HCT116 (cell line): ENCODE results near the gene KPNB1. TPM values are rescaled to one million over a fixed set of nuclear protein-coding genes. Genes with fewer than 3 reads are reported as not detected.

ENCODE experiments used
- ATAC-seq: fragments of 200-7000 bp; cut with Tn5 transposase; 2 replicates; pipeline ENCODE4 v1.9.1; 2020; ENCODE audit warnings: mild to moderate bottlenecking, moderate library complexity
- BruUV-seq: library from RNA; stranded (reverse); fragments of 400-500 nt; replicated peaks from 2 replicates; lab custom pipeline; 2021; lab: Mats Ljungman, UMichigan
- CTCF ChIA-PET: fragments of 300-600 bp; sonication (Branson Sonifier 250); formaldehyde crosslinking; loops from one replicate; lab custom pipeline; 2021; ENCODE audit warnings: antibody characterized with exemption; lab: Charles Lee
- POLR2A ChIA-PET: fragments of 300-600, 350-600 bp; sonication (Branson Sonifier 250); formaldehyde crosslinking; loops from one replicate; lab custom pipeline; 2021; ENCODE audit warnings: antibody characterized with exemption; lab: Charles Lee
- RAD21 ChIA-PET, 2 experiments: fragments of 300-600 bp; sonication (Branson Sonifier 250); formaldehyde crosslinking; loops; one replicate each; lab custom pipeline; 2023; ENCODE audit warnings: low total read pairs in 2 of 2; ENCODE audit not compliant: uncharacterized antibody in 2 of 2, unreplicated experiment in 2 of 2, low non-redundant PET in 1 of 2; lab: Charles Lee
- DNase-seq: peaks from one replicate; pipeline ENCODE4 v3.0.0-alpha.2; 2010; ENCODE audit warnings: low read depth, low spot score
- H2AFZ ChIP-seq: fragments of 200-600 bp; shearing (Covaris generic), sonication (generic); 2 replicates; pipeline ENCODE4 v1.6.1; 2017; ENCODE audit warnings: low read depth, mixed run types, mixed read lengths, antibody characterized with exemption, low read length; ENCODE audit not compliant: poor library complexity, severe bottlenecking
- H3K27ac ChIP-seq: 2 replicates; pipeline ENCODE4 v1.5.1; 2012; ENCODE audit warnings: low read depth, low read length
- H3K27me3 ChIP-seq: fragments of 200-600 bp; sonication (generic); 2 replicates; pipeline ENCODE4 v1.6.1; 2016; ENCODE audit warnings: mixed run types, low read length, mixed read lengths; ENCODE audit not compliant: insufficient read depth
- H3K36me3 ChIP-seq, 2 experiments: fragments of 200-500 bp in 1 of 2; fragments of 200-600 bp in 1 of 2; sonication (Bioruptor generic) in 1 of 2; sonication (generic) in 1 of 2; 2 replicates each; pipeline versions ENCODE4 v1.5.1 to v1.6.1; 2014 to 2016; ENCODE audit warnings: low read length in 2 of 2, inconsistent platforms in 1 of 2, mixed read lengths in 1 of 2, mixed run types in 1 of 2; ENCODE audit not compliant: insufficient read depth in 2 of 2, control insufficient read depth in 1 of 2
- H3K4me1 ChIP-seq, 2 experiments: fragments of 200-600 bp in 1 of 2; sonication (generic) in 1 of 2; 2 replicates each; pipeline versions ENCODE4 v1.5.1 to v1.6.1; 2012 to 2017; ENCODE audit warnings: low read length in 2 of 2, inconsistent platforms in 1 of 2, mild to moderate bottlenecking in 1 of 2, mixed read lengths in 1 of 2, mixed run types in 1 of 2, moderate library complexity in 1 of 2; ENCODE audit not compliant: insufficient read depth in 2 of 2, control insufficient read depth in 1 of 2
- H3K4me2 ChIP-seq: fragments of 200-600 bp; sonication (generic); 2 replicates; pipeline ENCODE4 v1.6.1; 2017; ENCODE audit warnings: mixed run types, low read length, mixed read lengths
- H3K4me3 ChIP-seq, 2 experiments: fragments of 200-600 bp in 1 of 2; sonication (generic) in 1 of 2; replicated peaks in 1 of 2; 2 replicates each; pipeline ENCODE4 v1.5.1; 2011 to 2016; ENCODE audit warnings: low read length in 2 of 2, control low read depth in 1 of 2, low read depth in 1 of 2, mild to moderate bottlenecking in 1 of 2, mixed read lengths in 1 of 2, mixed run types in 1 of 2
- H3K79me2 ChIP-seq: fragments of 200-600 bp; sonication (generic); 2 replicates; pipeline ENCODE4 v1.6.1; 2017; ENCODE audit warnings: mild to moderate bottlenecking, mixed run types, low read length, moderate library complexity, mixed read lengths; ENCODE audit not compliant: insufficient read depth
- H3K9ac ChIP-seq: fragments of 200-600 bp; sonication (generic); 2 replicates; pipeline ENCODE4 v1.6.1; 2016; ENCODE audit warnings: low read length, mixed read lengths
- H3K9me2 ChIP-seq: fragments of 200-600 bp; sonication (generic), shearing (Covaris generic); 2 replicates; pipeline ENCODE4 v1.6.1; 2017; ENCODE audit warnings: mixed run types, mild to moderate bottlenecking, moderate library complexity; ENCODE audit not compliant: insufficient read depth
- H3K9me3 ChIP-seq, 2 experiments: fragments of 200-500 bp in 1 of 2; fragments of 200-600 bp in 1 of 2; sonication (Bioruptor generic) in 1 of 2; sonication (generic) in 1 of 2; 2 replicates each; pipeline ENCODE4 v1.6.1; 2014 to 2017; ENCODE audit warnings: low read length in 2 of 2, mixed read lengths in 2 of 2, inconsistent platforms in 1 of 2, low read depth in 1 of 2, mild to moderate bottlenecking in 1 of 2, mixed run types in 1 of 2, moderate library complexity in 1 of 2; ENCODE audit not compliant: control insufficient read depth in 1 of 2, insufficient read depth in 1 of 2
- H4K20me1 ChIP-seq: fragments of 200-600 bp; sonication (generic), shearing (Covaris generic); 2 replicates; pipeline ENCODE4 v1.6.1; 2017; ENCODE audit warnings: mixed run types, mild to moderate bottlenecking, moderate library complexity; ENCODE audit not compliant: insufficient read depth
- CBX3 ChIP-seq: IDR thresholded peaks from 2 replicates; pipeline ENCODE4 v1.6.1; 2012; ENCODE audit warnings: low read depth
- EZH2 ChIP-seq: fragments of 200-600 bp; sonication (generic); IDR thresholded peaks from 2 replicates; pipeline ENCODE4 v1.6.1; 2017; ENCODE audit warnings: antibody characterized with exemption, mixed run types
- FOSL1 ChIP-seq: IDR thresholded peaks from 2 replicates; pipeline ENCODE4 v1.6.1; 2012; ENCODE audit warnings: low read depth
- POLR2A ChIP-seq: IDR thresholded peaks from 2 replicates; pipeline ENCODE4 v1.7.0; 2011; ENCODE audit warnings: borderline replicate concordance; ENCODE audit not compliant: insufficient read depth, insufficient read length; ENCODE audit errors: extremely low read depth
- POLR2AphosphoS5 ChIP-seq: IDR thresholded peaks from 2 replicates; pipeline ENCODE4 v1.6.1; 2011; ENCODE audit warnings: mild to moderate bottlenecking, low read depth, low read length, moderate library complexity
- RAD21 ChIP-seq: IDR thresholded peaks from 2 replicates; pipeline ENCODE4 v1.6.1; 2012; ENCODE audit warnings: low read depth, mild to moderate bottlenecking
- REST ChIP-seq: IDR thresholded peaks from 2 replicates; pipeline ENCODE4 v1.6.1; 2012; ENCODE audit warnings: low read depth
- SIN3A ChIP-seq: IDR thresholded peaks from 2 replicates; pipeline ENCODE4 v1.6.1; 2012; ENCODE audit warnings: low read depth
- TCF7L2 ChIP-seq: IDR thresholded peaks from 2 replicates; pipeline ENCODE4 v1.7.0; 2011; ENCODE audit warnings: borderline replicate concordance, inconsistent platforms; ENCODE audit not compliant: insufficient read depth, insufficient read length; ENCODE audit errors: extremely low read depth
- intact Hi-C: fragments of 100-400 bp; cut with micrococcal nuclease; formaldehyde crosslinking; loops from 2 replicates; pipeline ENCODE4 v1.10.0; 2022
- total RNA-seq: library from RNA; stranded (reverse); gene quantifications from one replicate; pipeline ENCODE4 v1.2.1, GENCODE V29; 2021; ENCODE audit not compliant: unreplicated experiment
- TF ChIP-seq, protein P1 (sequence below), 3 experiments: fragments of 200-600 bp in 1 of 3; sonication (generic) in 1 of 3; IDR thresholded peaks in 2 of 3; conservative IDR thresholded peaks in 1 of 3; 2 replicates each; pipeline ENCODE4 v1.5.1; 2012 to 2017; ENCODE audit warnings: low read depth in 2 of 3, low read length in 2 of 3, antibody characterized with exemption in 1 of 3, borderline replicate concordance in 1 of 3, control low read depth in 1 of 3, mild to moderate bottlenecking in 1 of 3, mixed read lengths in 1 of 3, mixed run types in 1 of 3, moderate library complexity in 1 of 3; ENCODE audit not compliant: insufficient read depth in 1 of 3

The KPNB1 gene
- total RNA-seq, 1 experiment from 2014 or later, result 526 TPM

DNA sequence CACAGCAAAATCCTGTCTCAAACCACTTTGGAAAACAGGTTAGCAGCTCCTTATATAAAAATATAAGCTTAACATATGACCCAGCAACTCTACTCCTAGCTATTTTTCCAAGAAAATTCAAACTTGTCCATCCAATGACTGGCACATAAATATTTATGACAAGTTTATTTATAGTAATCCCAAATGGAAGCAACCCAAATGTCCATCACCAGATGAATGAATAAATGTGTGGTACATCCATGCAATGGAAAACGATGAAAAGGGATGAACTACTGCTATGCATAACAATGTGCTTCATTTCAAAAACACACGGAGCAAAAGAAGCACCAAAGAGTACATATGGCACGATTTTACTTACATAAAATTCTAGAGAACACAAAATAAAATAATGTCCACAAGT is 9.6 kb upstream of the KPNB1 start:
- Histone ChIP-seq H3K79me2 (no peaks in the 10 kb centered on the region), H3K4me3 (no peak overlapping the region), H3K36me3 (no peaks in the 10 kb centered on the region), H3K27me3 (no peaks in the 10 kb centered on the region), H3K9me3 (no peaks in the 10 kb centered on the region), H3K9me2 (no peaks in the 10 kb centered on the region), H4K20me1 (no peaks in the 10 kb centered on the region), H3K4me2 (no peak overlapping the region), H2AFZ (no peak overlapping the region), H3K4me1 (no peaks in the 10 kb centered on the region), H3K27ac (no peak overlapping the region), H3K9ac (no peak overlapping the region)
- intact Hi-C loops, result no loop called here
- ChIA-PET RAD21 (no interaction called here), POLR2A (interaction anchor here (1.9 kb wide), 1 partner anchor 9 kb away, joined by 10 read pairs; the partner anchor contains the start of gene KPNB1), CTCF (no interaction called here)
- TF ChIP-seq POLR2AphosphoS5, result no peak
- TF ChIP-seq POLR2A, result no peak
- TF ChIP-seq SIN3A, result no peak
- TF ChIP-seq REST, result no peak
- no peak for TF ChIP-seq TCF7L2
- TF ChIP-seq RAD21, result no peak
- TF ChIP-seq, protein P1, sequence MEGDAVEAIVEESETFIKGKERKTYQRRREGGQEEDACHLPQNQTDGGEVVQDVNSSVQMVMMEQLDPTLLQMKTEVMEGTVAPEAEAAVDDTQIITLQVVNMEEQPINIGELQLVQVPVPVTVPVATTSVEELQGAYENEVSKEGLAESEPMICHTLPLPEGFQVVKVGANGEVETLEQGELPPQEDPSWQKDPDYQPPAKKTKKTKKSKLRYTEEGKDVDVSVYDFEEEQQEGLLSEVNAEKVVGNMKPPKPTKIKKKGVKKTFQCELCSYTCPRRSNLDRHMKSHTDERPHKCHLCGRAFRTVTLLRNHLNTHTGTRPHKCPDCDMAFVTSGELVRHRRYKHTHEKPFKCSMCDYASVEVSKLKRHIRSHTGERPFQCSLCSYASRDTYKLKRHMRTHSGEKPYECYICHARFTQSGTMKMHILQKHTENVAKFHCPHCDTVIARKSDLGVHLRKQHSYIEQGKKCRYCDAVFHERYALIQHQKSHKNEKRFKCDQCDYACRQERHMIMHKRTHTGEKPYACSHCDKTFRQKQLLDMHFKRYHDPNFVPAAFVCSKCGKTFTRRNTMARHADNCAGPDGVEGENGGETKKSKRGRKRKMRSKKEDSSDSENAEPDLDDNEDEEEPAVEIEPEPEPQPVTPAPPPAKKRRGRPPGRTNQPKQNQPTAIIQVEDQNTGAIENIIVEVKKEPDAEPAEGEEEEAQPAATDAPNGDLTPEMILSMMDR (IDR thresholded peaks at IDR 0.05 in 2 of 3, conservative IDR thresholded peaks at IDR 0.05 in 1 of 3; ENCODE audit: borderline replicate concordance in 1 of 3, insufficient read depth in 1 of 3, low read depth in 2 of 3, low read length in 2 of 3), result no peak
- TF ChIP-seq FOSL1, result no peak
- no peak for TF ChIP-seq EZH2
- no peak for TF ChIP-seq CBX3
- DNase-seq (no peak), ATAC-seq (no peak)
- BruUV-seq, result no TSS peak
